ENCODE results near the gene SWAP70.

SWAP70 gene

DNA sequence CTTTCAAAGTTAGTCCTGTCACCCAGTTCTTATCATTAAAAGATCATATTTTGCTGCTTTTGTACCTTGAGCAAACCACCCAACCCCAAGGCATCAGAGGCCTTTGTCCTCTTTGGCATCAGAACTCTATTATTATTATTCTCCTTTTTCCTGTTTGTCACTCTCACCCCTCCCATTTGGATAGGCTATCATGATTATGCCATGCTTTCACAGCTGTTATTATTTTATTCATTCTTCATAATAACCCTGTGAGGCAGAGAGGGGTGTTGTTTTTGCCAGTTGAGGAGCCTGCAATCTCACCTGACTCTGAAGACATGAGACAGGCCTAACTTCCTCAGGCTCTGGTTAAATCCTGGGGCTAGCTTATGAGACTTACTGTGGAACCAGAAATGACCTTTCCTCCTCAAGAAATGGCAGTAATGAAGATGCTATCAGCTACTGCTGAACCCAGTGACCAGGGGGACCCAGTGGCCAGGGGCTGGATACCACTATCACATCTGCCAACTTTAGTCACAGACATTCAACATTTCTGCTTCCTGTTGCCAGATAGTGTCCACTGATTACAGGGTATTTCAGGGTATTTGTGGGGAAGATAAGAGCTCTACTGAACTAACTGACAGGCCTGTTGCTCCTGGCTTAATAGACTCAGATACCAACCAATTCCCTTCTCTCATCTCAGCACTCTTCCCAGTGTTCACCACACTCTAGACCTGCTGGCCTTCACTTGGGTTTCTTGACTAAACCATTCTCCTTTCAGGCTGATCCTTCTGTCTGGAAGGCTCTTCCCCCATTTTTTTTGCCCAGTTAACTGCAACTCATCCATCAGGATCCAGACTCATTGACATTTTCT is 11.8 kb upstream of the SWAP70 start:
- no peak for DNase-seq

DNA sequence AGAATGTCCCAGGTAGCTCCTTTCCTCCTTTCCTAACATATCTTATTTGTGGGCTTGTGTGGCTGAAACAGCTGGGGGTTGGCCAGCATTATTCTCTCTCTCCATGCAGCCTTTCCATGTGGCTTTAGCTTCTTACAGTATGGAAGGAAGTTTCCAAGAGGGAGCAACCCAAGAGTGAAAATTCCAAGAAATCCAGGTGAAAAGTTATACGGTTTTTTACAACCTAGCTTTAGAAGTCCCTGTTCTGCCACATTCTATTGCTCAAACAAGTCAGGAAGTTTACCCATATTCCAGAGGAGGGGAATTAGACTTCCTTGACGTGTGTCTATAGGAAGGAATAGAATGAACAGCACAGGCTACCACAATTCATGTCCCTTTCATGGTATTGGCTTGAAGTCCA is 10.0 kb upstream of the SWAP70 start:
- DNase-seq = no peak

DNA sequence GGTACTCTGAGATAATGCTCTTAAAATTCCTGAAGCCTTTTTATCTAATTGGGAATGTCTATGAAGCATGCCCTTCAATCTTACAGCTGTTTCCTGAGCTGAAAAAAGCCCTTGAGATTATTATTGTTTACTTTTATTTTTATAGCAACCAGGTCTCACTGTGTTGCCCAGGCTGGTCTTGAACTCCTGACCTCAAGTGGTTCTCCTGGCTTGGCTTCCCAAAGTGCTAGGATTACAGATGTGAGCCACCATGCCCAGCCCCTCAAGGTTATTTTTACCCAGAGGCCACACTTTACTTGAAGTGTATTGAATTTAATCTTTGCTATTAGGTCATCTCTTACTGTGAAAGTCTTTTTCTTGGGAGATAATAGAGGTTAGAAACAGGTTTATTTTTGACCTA is 7.0 kb upstream of the SWAP70 start:
- no peak for DNase-seq

DNA sequence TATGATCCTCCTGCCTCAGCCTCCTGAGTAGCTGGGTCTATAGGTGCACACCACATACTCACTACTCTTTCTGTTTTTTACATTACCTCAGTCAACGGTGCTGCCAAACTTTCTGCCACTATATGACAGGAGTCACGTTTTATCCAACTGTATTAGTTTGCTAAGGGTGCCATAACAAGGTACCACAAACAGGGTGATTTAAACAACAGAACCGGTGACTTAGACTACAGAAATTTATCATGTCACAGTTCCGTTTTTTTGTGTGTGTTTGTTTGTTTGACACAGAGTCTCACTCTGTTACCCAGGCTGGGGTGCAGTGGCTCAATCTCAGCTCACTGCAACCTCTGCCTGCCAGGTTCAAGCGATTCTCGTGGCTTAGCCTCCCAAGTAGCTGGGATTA is 6.3 kb upstream of the SWAP70 start:
- DNase-seq = no peak

DNA sequence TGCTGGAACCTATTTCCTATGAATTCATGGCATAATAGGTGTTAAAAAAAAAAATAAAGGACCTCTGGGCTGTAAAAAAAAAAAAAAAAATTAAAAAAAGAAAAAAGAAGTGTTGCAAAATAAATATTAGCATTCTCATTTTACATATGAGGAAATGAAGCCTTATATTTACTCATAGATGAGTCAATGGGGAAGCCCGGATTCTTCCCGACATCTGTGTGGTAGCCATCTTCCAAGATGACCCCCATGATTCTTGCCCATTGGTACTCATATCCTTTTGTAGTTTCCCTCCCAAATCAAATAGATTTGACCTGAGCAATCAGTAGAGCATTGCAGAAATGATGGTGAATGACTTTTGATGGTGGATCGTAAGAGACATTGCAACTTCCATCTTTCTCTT is 3.0 kb upstream of the SWAP70 start:
- no peak for DNase-seq

DNA sequence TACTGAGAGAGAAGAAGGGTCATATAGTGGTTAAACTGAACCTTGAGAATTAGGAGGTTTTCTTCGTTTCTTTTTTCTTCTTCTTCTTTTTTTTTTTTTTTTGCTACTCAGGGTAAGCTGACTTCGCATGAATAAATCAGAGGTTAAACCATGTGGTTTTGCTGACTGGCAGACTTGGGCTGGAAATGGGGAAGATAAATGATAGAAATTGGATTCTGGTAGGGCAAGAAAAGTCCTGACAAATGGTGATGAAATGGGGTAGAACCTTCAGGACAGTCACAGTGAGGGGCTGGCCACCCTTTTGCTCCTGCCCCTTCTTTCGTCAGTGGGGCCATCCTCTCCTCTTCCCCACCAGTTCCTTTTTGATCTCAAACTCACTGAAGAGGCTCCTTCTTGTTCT is 1.6 kb upstream of the SWAP70 start:
- no peak for DNase-seq

DNA sequence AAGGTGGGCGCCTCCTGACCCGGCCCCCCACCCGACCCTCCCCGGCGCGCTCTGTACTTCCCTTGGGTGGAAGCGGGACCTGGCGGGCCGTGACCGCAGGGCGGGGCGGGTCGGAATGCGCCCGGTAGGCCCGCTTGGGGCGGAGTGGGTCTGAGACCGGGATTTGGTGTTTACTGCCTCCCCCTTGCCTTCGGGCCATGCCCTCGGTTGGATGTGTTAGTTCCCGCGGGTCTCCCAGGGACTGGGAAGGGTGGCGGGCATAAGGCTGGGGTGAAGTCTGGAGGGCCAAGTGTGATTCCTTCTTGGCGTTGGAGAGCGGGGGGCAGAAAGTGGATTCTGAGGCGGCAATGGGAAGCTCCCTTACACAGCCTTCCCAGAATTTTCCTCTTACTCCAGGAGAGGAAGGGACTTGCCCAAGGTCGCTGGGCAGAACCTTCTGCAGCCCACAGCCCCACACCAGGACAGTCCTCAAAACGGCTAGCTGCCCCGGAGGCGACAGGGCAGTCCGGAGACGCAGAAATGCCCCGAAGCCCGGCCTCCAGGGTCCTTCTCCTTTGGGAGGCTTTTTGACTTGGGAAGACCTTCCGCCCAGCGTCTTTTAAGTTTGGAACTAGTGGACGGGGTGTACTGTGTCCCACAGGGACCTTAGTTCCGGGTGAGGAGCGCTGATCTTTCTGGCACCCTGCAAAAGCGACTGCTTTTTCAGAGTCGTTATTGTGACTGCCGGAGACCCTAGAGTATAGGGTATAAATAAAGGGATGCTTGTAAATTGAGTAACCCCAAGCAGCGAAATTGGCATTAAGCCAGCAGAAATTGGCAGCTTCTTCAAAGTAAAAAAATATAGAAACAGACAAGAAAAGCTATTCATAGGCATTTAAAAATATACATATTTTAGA is 647 bp downstream of the SWAP70 start:
- peak; percentile 13 for DNase-seq

DNA sequence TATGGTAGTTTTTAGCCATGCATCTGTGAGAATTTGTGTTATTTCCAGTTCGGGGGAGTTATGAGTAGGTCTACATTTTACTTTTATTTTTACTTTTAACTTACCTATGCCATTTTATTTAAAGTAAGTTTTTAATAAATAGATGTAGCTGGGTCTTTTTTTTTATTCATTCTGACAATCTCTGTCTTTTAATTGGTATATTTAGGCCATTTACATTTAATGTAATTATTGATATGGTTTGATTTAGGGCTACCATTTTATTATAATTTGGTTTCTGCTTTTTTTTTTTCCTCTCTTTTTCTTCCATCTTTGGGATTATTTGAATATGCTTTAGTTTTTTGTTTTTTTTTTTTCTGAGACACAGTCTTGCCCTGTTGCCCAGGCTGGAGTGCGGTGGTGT is 1.9 kb downstream of the SWAP70 start:
- DNase-seq = no peak

DNA sequence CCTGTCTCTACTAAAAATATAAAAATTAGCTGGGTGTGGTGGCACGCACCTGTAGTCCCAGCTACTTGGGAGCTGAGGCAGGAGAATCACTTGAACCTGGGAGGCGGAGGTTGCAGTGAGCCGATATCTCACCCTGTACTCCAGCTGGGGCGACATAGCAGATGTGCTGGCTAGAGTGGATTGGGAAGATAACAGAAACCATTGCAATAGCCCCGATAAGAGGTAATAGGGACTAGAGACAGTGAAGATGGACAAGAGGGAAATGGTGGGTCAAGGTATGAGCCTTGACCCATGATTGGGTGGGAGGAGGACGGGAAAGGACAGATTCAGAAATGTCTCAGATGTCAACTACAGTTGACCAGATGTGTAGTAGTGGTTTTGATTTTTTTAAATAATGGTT is 6.1 kb downstream of the SWAP70 start:
- no peak for DNase-seq

DNA sequence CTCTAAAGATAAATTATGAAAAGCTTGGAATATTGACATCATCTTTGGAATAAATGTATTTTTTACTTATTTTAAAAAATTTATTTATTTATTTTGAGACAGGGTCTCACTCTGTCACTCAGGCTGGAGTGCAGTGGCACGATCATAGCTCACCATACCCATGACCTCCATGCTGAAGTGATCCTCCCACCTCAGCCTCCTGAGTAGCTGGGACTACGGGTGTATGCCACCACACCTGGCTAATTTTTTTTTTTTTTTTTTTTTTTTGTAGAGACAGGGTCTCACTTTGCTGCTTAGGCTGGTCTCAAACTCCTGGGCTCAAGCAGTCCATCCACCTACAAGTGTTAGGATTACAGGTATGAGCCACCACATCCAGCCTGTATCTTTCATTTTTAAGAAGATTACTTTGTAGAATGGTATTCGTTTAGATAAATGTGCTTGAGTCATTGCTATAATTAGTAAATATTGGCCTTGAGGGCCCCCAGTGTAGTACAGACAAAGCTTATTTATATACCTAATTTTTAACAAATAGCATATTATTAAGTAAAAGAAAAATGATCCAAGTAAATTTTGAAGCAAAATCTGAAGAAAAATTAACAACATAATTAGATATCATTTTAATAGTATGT is 8.5 kb downstream of the SWAP70 start:
- no peak for DNase-seq

DNA sequence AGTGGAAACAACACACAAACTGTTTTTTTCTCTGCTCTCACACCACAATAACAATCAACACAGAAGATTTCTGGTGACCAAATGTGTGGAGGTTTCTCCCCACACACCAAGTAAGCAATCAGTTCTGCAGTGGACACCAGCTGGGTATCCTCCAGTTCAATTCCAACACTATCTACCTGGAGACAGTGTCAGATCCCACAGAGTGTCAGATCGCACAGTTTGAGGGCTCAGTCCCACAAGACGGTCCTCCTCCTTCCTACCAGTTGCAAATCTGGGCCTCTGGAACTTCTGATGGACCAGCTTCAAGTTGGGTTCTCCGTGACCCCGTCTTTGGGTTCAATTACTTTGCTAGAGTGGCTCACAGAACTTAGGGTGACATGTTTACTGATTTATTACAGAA is 9.0 kb downstream of the SWAP70 start:
- no peak for DNase-seq

DNA sequence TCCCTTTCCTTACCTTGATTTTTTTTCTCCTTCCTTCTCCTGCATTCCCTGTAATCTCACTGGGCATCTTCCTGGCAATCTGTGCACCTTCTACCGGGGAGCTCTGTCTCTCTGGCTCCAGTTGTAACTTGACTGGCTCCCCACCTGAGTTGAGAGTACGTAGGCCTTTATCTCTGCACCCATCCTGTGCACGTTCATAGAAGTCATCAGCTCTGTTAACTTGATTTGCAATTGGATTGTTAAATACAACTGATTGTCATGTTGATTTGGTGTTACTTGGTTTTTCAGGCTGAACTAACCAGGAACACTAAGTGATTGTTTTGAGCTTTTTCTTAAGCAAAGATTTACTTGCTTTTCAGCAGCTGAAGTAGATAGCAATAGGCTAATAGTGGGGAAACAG is 11.8 kb downstream of the SWAP70 start:
- DNase-seq = no peak

DNA sequence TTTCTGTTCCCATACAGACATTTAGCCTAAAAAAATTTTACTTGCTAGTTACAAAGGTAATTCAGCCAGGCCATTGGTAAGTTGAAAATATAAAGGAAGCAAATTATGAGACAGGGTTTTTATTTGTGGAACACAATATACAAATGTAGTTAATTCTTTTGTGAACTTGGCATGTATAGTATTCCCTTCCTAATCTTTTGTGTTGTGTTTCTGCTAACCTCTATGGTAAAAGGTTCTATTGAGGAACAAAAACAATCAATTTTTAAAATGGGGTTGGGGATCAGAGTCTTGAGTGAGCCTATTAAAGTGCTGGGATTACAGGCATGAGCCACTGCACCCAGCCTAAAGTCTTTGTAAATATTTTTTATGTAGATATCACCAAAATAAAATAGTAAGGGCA is 14.1 kb downstream of the SWAP70 start:
- no peak for DNase-seq

DNA sequence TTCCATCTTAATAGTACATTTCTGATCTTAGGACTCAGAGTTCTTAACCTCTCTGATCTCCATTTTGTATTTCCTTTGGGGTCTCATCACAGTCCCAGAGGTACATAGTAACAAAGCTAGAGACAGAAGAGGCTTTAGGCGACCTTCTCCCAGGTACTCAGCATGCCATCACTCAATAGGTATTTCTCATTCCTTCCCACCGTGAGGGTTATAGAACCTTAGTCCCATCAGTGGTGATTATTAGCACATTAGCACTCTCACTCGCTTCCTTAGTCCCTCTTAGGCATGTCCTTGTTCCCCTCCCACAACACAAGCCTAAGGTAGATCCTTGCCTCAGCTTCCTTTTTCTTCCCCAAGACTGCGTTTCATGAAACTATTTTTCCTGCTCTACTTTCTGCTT is 14.7 kb downstream of the SWAP70 start:
- DNase-seq = no peak

DNA sequence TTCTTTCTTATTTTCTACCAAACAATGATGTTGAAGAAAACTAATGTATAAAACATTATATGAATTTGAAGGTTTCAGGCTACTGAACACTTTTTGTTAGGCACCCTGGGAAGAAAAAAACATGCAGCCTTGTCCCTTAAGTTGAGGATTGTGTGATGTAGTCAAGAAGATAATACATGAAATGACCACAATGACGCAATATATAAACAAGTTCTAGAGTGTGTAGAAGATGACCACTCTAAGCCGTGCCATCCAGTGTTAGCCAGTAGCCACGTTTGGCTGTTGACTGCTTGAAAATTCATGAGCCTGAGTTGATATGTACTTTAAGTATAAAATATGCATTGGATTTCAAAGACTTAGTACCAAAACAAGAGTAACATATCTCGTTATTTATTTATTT is 16.2 kb downstream of the SWAP70 start:
- DNase-seq = no peak

DNA sequence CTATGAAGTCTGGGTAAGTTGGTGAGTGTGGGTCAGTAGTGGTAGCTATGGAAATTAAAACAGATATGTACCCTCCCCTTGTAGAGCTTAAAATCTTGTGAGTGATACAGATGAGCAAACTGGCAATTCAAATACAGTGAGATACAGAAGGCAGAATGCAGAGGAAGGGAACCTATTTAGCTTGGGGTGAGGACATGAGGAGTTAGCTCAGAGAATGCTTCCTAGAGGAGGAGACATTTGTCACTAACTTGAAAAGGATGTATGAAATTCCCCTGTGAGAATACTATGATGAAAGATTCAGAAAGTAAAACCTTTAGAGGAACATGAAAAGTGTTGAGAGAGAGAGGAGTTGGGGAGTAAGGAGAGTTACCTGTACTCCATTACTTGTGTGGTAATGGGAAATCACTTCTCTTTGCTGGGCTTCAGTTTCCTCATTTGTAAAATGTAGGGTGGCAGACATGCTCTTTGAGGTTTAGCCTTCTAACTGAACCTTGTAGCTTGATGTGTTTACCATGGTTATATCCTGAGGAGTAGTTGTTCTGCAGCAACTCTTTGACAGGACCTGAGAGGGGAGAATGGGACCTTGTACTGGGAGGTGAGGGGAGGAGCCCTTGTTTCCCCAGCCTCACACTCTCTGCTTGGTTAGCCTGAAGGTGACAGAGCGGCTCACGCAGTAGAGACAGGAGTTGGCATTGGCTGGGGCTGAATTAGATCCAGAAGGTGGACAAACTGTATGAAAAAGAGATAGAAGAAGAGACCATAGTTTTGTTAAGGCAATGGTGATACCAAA is 17.9 kb downstream of the SWAP70 start:
- DNase-seq = no peak

DNA sequence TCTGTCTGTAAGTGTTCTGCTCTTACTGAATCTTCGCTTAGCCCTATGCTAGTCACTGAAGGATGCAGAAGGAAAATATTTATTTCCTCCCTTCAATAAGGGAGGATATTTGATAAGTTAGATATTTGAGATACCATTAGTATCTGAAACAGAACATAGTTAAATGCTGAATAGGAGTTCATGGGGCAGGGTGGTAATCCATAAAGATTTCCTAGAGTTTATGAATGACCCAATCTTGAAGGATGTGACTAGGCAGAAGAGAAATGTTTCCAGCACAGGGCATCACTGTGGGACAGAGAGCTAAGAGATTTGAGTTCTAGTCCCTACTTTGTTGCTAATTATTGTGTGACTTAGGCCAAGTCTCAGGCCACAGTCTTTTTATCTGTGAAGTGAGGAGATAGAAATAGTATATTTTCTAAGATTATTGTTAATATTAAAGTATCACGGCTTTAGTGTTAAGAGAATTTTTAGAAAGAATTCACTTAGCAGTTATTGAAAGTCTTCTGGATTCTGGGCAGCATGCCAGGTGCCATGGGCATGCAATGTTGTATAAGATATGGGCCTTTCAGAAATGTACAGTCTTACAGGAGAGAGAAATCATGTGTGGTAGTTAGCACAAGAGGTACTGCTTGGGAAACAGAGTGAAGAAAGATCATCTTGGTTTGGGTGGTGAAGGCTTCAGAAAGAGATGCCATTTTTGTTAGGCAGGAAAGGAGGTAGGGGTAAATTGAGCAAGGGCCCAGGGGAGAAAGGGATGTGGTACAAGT is 24.0 kb downstream of the SWAP70 start:
- DNase-seq = no peak

DNA sequence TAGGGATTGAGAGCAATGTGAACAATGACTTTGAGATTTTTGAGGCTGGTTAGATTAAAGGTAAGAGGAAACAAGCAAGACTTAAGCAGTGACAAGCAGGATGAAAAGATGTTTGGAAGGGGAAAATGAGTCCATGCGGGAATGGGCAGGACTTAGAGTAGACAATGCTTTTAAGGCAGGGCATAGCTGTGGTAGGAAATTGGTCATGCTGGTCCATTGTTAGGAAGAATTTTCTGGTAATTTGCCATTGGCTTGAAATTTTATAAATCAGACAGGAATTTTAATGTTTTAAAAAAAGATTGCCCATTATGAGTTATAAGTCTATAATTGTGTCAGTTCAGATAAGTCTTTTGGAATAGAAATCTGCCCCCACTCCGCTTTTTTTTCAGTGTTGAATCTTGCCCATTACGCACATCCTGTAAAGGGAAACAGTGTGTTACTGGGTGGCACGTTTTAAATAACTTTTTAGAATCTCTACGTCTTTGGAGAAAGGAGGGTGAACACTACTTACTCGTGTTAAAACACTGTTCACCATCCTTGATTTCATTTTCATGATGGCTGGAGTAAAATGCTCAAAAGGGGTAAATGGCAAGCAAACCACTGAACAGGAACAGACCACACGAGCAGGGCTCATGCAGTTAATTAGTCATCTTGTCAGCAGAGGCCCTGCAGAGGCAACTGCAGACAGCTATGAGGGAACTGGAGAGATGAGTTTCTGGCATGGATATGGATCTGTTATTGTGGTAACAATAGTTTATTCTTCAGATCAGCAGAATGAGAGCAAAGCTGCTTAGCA is 25.0 kb downstream of the SWAP70 start:
- no peak for DNase-seq

DNA sequence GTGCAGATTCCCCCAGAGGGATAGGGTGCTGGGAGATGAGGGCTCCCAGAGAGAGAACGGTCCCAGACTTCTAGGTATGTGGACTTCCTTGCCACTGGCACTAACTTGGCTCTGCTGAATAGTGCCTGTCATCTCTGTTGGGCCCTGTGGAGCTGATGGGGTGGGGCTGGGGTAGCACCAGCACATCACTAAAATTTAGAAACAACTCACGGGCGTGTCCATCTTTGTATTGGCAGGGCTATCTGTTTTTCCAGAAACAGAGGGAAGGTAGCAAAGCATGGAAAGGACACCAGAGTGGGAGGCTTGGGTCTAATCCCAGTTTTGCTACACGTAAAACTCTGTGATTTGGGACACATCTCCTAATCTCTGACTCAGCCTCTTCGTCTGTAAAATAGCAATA is 25.8 kb downstream of the SWAP70 start:
- DNase-seq = no peak

DNA sequence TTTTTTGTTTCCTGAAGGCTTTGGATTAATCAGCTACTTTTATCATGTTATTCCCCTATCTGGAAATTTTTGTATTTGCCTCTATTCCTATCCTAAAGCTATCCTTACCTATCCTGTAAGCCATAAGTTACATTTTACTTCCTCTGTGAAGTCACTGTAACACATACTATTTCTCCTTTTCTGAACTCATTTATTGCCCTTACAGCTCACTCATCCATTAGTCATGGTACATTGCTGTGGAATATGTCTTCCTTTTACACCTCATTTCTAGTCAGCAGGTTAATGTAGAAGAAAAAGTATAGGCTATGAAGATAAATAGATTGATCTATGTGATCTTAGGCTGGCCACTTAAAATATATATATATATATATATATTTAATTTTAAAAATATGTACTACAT is 28.0 kb downstream of the SWAP70 start:
- no peak for DNase-seq

DNA sequence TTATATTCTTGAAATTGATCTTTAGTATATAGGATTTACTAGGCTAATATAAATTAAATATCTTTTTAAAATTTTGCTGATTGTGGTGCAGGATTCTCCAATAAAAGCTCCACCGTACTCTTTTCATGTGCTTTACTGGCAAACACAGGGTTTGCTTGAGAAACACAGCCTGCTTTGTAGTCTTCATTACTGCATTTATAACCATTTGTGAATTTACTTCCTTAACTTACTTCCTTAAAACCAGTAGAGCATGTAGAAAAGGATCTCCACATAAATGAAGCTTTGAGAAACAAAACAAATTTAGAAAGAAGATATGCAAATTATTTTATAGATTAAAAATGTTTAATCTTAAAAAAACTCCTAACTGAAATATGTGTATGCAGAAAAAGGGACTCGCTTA is 28.8 kb downstream of the SWAP70 start:
- no peak for DNase-seq

Measured in stimulated activated CD4-positive, alpha-beta T cell treated with anti-CD3 and anti-CD28 coated beads, Interleukin-12 subunit alpha, Interleukin-12 subunit beta, amount 100 ng/mL, for 4 hours (primary cell).